Neural crest cell (in vitro differentiated cells): ENCODE measurements around the gene TBC1D2. TPM values are rescaled to one million over a fixed set of nuclear protein-coding genes. Genes with fewer than 3 reads are reported as not detected.
A peak's percentile ranks its signal among the peaks of the same experiment; 100 is the strongest.

Experiments
- DNase-seq: peaks from one replicate; pipeline ENCODE4 v3.0.0; 2021; ENCODE audit warnings: low read depth, mixed read lengths, low spot score
- H3K27ac Mint-ChIP-seq: one replicate; pipeline ENCODE4 v1.8.0; 2021; ENCODE audit warnings: mild to moderate bottlenecking, mixed read lengths; ENCODE audit not compliant: unreplicated experiment
- H3K27me3 Mint-ChIP-seq: 2 replicates; pipeline ENCODE4 v1.8.0; 2021; ENCODE audit warnings: low read depth, mild to moderate bottlenecking, mixed read lengths
- H3K36me3 Mint-ChIP-seq: 2 replicates; pipeline ENCODE4 v1.8.0; 2021; ENCODE audit warnings: low read depth, mild to moderate bottlenecking, mixed read lengths
- H3K4me1 Mint-ChIP-seq: 2 replicates; pipeline ENCODE4 v1.8.0; 2021; ENCODE audit warnings: mixed read lengths
- H3K4me3 Mint-ChIP-seq: one replicate; pipeline ENCODE4 v1.8.0; 2021; ENCODE audit warnings: mild to moderate bottlenecking, mixed read lengths
- H3K9me3 Mint-ChIP-seq: 2 replicates; pipeline ENCODE4 v1.8.0; 2021; ENCODE audit warnings: mixed read lengths
- CTCF ChIP-seq: fragments of 200-600 bp; sonication (generic); conservative IDR thresholded peaks from 2 replicates; pipeline ENCODE4 v1.5.0; 2021; ENCODE audit warnings: antibody characterized with exemption, mild to moderate bottlenecking
- total RNA-seq: library from RNA; stranded (reverse); gene quantifications from 2 replicates; pipeline ENCODE4 v1.2.1, GENCODE V29; 2021

The TBC1D2 gene
- total RNA-seq, 1 donor from 2014 or later: 2.4 TPM

GRCh38 chr9:98161851-98162250, 93.6 kb downstream of the TBC1D2 start:
- Mint-ChIP-seq H3K4me3 (no peak overlapping the region), H3K36me3 (no peaks in the 10 kb centered on the region), H3K27ac (no peak overlapping the region), H3K27me3 (no peaks in the 10 kb centered on the region), H3K4me1 (peaks cover 6% of the 10 kb centered on the region), H3K9me3 (no peaks in the 10 kb centered on the region)
- DNase-seq: no peak
- TF ChIP-seq CTCF: no peak

GRCh38 chr9:98159790-98160189, 95.7 kb downstream of the TBC1D2 start:
- Mint-ChIP-seq H3K36me3 (no peaks in the 10 kb centered on the region), H3K9me3 (no peaks in the 10 kb centered on the region), H3K4me1 (peaks cover 6% of the 10 kb centered on the region), H3K27ac (no peak overlapping the region), H3K27me3 (no peaks in the 10 kb centered on the region), H3K4me3 (no peak overlapping the region)
- DNase-seq: no peak
- TF ChIP-seq CTCF: no peak

- Mint-ChIP-seq H3K4me3 (no peak overlapping the region), H3K4me1 (peaks cover 6% of the 10 kb centered on the region), H3K36me3 (no peaks in the 10 kb centered on the region), H3K27me3 (no peaks in the 10 kb centered on the region), H3K9me3 (no peaks in the 10 kb centered on the region), H3K27ac (no peak overlapping the region)
- DNase-seq: no peak
- TF ChIP-seq CTCF: no peak
Measured at GRCh38 chr9:98159301-98159700, 96.1 kb downstream of the TBC1D2 start.

GRCh38 chr9:98158071-98158831, 97.2 kb downstream of the TBC1D2 start:
- no peaks in the 10 kb centered on the region for H3K9me3 Mint-ChIP-seq
- no peak for TF ChIP-seq CTCF
- DNase-seq: no peak
- no peaks in the 10 kb centered on the region for H3K27me3 Mint-ChIP-seq
- H3K27ac Mint-ChIP-seq: no peak overlapping the region
- no peak overlapping the region for H3K4me3 Mint-ChIP-seq
- no peaks in the 10 kb centered on the region for H3K36me3 Mint-ChIP-seq
- peaks cover 6% of the 10 kb centered on the region for H3K4me1 Mint-ChIP-seq

- H3K27me3 Mint-ChIP-seq: no peaks in the 10 kb centered on the region
- H3K9me3 Mint-ChIP-seq: no peaks in the 10 kb centered on the region
Measured at GRCh38 chr9:98157372-98157771, 98.1 kb downstream of the TBC1D2 start.

More at GRCh38 chr9:98157372-98157771, 98.1 kb downstream of the TBC1D2 start:
- Mint-ChIP-seq H3K4me3 (no peak overlapping the region), H3K4me1 (peaks cover 4% of the 10 kb centered on the region), H3K27ac (peak overlapping the region; percentile 72), H3K36me3 (no peaks in the 10 kb centered on the region)
- DNase-seq: no peak
- no peak for TF ChIP-seq CTCF
